Fibroblast of villous mesenchyme (primary cell): Measurements from ENCODE around the gene PRRC1. TPM values are rescaled to one million over a fixed set of nuclear protein-coding genes. Genes with fewer than 3 reads are reported as not detected.

Experiments used
- DNase-seq: peaks from one replicate; pipeline ENCODE4 v3.0.0-alpha.2; 2010; ENCODE audit warnings: low read depth
- H3K4me3 ChIP-seq: 2 replicates; pipeline ENCODE4 v1.5.1; 2011; ENCODE audit warnings: low read depth, mild to moderate bottlenecking, low read length
- total RNA-seq: library from RNA; depleted of rRNA; stranded (reverse); fragments of >200 nt; gene quantifications from 2 replicates; pipeline ENCODE4 v1.2.3, GENCODE V29; 2012
- TF ChIP-seq, protein P1 (sequence below): IDR thresholded peaks from 2 replicates; pipeline ENCODE4 v1.5.1; 2012; ENCODE audit warnings: low read depth, mild to moderate bottlenecking, low read length; ENCODE audit not compliant: insufficient read depth

Gene PRRC1
- total RNA-seq, 1 donor, result 99.3 TPM

DNA sequence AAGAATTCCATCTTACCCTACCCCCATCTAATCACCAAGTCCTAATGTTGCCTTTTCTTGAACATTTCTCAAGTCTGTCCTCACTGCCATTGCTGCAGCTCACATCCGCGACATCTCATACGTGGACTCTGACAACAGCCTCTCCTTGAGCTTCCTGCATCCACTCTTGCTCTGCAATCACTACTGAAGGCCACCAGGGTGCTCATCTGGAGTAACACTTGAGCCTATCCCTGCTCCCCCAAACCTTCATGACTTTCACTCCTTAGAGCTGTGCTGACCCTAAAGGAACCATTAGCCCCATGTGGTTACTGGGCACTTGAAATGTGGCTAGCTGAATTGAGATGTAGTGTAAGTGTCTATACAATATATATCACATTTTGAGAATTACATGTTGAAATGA, 85.0 kb downstream of the PRRC1 start:
- TF ChIP-seq, protein P1, sequence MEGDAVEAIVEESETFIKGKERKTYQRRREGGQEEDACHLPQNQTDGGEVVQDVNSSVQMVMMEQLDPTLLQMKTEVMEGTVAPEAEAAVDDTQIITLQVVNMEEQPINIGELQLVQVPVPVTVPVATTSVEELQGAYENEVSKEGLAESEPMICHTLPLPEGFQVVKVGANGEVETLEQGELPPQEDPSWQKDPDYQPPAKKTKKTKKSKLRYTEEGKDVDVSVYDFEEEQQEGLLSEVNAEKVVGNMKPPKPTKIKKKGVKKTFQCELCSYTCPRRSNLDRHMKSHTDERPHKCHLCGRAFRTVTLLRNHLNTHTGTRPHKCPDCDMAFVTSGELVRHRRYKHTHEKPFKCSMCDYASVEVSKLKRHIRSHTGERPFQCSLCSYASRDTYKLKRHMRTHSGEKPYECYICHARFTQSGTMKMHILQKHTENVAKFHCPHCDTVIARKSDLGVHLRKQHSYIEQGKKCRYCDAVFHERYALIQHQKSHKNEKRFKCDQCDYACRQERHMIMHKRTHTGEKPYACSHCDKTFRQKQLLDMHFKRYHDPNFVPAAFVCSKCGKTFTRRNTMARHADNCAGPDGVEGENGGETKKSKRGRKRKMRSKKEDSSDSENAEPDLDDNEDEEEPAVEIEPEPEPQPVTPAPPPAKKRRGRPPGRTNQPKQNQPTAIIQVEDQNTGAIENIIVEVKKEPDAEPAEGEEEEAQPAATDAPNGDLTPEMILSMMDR, result no peak
- H3K4me3 ChIP-seq, result no peak overlapping the region
- DNase-seq, result no peak

DNA sequence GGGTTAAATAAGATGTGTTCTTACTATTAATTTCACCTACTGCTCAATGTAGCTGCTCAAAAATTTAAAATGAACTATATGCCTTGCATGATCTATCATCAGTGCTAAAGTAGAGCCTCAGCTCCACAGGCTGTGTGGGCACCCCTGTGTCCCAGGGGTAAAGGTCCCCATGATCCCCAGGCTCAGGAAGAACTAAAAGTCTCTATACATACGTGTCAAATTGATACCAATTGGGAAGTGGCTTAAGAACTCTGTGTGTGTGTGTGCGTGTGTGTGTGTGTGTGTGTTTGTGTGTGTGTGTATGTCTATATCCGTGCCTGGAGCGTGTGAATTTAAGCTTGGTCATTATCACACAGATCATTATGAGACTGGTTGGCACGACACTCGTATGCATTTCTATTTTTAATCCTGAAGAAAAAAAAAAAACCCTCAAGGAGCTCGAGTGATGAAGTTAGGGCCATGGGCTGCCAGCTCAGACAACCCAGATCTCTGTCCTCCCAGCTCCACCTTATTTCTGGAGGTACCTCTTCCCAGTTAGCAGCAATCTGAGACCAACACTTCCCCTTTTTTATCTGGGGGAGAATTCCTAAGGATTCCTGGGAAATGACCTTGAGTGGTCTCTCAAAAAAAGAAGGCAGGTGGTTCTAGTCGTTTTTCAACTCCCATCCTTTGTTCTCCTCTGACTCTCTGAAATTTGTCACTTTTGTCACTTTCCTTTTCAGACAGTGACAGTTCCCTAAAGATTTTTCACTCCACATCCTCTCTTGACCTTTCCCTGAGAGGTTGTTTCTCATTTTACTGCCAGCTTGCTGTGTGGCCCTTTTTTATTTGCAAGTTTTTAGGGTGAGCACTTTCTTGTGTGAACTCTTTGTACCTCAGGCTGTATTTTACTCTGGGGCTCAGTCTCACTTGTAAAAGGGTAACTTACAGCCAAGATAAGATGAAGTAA, 85.7 kb downstream of the PRRC1 start:
- TF ChIP-seq, protein P1, result no peak
- no peak overlapping the region for H3K4me3 ChIP-seq
- no peak for DNase-seq

Other genes starting within 250 kb of the PRRC1 start
- gene MEGF10, start 226.8 kb upstream of the PRRC1 start, total RNA-seq, result 0.97 and 1.3 TPM in 2 replicates
- not detected in 2 replicates for gene CTXN3, start 131.4 kb downstream of the PRRC1 start, total RNA-seq
- not detected in 2 replicates for gene CCDC192, start 185.8 kb downstream of the PRRC1 start, total RNA-seq